ENCODE data around the gene TBC1D1. TPM values are rescaled to one million over a fixed set of nuclear protein-coding genes. Genes with fewer than 3 reads are reported as not detected.
"Not testable (repeated sequence)": the region's sequence is repeated elsewhere in the genome, so short reads cannot be mapped to it uniquely, and the experiment has no call there.

TBC1D1 gene
- total RNA-seq, 1 donor, result 59.9 TPM

DNA sequence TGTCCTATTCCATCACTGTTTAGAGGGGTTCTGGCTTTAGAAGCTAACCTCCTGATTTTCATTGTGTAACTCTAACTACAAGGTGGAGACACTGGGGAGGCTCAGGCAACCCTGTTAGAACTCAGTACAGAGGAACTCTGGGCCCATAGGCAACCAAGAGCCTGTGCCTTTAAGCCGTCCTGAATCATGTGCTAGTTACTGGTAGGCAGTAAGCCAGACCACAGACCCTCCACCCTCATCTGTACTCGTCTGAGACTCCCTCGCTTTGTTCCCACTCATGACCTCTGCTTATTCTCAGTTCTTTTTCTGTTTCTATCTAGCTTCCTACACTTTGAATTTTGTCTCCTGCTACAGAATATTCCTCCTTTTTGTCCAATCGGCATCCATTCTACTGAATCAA is 31.4 kb downstream of the TBC1D1 start:
- TF ChIP-seq, protein P1, sequence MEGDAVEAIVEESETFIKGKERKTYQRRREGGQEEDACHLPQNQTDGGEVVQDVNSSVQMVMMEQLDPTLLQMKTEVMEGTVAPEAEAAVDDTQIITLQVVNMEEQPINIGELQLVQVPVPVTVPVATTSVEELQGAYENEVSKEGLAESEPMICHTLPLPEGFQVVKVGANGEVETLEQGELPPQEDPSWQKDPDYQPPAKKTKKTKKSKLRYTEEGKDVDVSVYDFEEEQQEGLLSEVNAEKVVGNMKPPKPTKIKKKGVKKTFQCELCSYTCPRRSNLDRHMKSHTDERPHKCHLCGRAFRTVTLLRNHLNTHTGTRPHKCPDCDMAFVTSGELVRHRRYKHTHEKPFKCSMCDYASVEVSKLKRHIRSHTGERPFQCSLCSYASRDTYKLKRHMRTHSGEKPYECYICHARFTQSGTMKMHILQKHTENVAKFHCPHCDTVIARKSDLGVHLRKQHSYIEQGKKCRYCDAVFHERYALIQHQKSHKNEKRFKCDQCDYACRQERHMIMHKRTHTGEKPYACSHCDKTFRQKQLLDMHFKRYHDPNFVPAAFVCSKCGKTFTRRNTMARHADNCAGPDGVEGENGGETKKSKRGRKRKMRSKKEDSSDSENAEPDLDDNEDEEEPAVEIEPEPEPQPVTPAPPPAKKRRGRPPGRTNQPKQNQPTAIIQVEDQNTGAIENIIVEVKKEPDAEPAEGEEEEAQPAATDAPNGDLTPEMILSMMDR (IDR thresholded peaks at IDR 0.05; ENCODE audit: insufficient read depth, low read length), result no peak
- peak; percentile 56 for DNase-seq (ENCODE audit: low read depth)
- no peak overlapping the region for H3K4me3 ChIP-seq (ENCODE audit: low read depth, low read length)

DNA sequence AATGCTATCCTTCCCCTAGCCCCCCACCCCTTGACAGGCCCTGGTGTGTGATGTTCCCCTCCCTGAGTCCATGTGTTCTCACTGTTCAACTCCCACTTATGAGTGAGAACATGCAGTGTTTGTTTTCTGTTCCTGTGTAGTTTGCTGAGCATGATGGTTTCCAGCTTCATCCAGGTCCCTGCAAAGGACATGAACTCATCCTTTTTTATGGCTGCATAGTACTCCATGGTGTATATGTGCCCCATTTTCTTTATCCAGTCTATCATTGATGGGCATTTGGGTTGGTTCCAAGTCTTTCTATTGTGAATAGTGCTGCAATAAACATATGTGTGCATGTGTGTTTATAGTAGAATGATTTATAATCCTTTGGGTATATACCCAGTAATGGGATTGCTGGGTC is 32.2 kb downstream of the TBC1D1 start:
- H3K4me3 ChIP-seq (ENCODE audit: low read depth, low read length); DNase-seq (ENCODE audit: low read depth): not testable (repeated sequence)

DNA sequence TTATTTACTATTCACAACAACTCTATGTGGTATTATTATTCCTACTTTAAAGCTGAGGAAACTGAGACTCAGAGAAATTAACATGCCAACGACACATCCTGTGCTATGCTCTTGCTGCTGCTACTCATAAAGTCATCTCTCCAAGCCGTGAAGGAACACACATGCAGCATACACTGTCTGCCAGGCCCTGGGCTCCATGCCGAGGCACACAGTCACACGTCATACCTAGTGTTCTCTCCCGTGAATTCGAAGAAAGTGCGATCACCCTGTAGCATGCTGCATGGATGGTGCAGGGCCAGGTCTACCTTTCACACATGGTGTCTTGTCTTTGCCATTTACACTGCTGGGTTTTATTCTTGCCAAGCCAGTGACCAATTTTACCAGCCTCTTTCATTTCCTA is 34.1 kb downstream of the TBC1D1 start:
- no peak for DNase-seq (ENCODE audit: low read depth)
- no peak overlapping the region for H3K4me3 ChIP-seq (ENCODE audit: low read depth, low read length)
- TF ChIP-seq, protein P1 (IDR thresholded peaks at IDR 0.05; ENCODE audit: insufficient read depth, low read length), result no peak

DNA sequence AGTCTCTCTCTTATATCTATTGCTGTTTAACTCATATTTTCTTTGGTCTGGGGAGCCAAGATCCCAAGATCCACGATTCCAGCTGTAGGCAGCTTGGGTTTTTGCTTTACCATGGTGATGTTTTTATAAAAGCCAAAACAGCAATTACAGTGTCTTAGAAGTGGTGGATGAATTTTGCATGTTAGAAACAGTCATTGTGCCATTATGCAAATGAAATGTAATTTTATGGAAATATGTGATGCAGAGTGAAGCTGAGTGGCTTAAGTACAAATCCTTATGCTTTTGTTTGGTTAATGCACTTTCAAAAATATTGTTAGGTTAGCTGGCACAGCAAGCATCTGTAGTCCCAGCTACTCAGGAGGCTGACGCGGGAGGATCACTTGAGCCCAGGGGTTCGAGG is 36.5 kb downstream of the TBC1D1 start:
- TF ChIP-seq, protein P1 (IDR thresholded peaks at IDR 0.05; ENCODE audit: insufficient read depth, low read length), result no peak
- DNase-seq (ENCODE audit: low read depth), result no peak
- no peak overlapping the region for H3K4me3 ChIP-seq (ENCODE audit: low read depth, low read length)

DNA sequence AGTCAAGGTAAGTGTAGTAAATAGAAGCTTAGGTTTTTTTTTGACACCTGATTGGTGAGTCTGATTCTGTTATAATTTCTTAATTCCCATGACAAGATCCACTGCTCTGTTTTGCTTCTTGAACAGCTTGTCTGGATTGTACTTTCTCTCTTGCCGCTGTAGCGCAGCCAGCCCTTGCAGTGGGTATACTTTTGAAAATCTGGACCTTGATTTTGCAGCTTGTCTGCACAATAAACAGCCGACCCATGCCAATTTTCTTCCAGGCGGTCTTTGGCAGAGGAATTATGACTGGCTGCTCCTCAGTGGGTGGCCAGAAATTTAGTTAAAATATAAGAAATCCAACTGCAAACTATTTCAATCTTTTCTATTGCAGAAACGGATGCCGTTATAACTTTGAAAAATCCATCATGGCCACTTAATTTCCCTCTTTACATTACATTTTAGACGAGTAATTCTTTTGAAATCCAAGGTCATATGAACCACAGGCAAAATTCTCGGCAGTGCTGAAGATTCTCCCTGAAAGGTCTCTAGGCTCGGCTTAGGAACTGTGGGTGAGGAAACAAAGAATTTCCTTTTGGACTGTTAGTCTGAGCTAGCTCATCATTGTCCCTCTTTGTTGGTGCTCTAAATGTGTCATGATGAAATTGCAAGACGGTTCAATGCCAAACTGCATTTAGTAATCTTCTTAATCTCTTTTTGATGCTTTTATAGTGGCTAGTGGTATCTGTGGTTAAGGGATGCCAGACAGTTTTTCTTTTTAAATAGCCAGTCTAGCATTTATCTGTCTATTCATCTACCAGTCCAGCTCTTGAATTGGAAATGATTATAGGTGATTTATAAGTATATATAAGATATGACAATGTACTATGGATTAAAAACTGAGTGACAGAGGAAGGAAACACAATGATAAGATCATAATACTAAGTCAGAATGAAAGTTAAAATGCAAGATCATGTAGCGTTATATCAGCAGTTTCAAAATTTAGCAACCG is 37.8 kb downstream of the TBC1D1 start:
- TF ChIP-seq, protein P1 (IDR thresholded peaks at IDR 0.05; ENCODE audit: insufficient read depth, low read length), result no peak
- DNase-seq (ENCODE audit: low read depth), result no peak
- H3K4me3 ChIP-seq (ENCODE audit: low read depth, low read length), result no peak overlapping the region

DNA sequence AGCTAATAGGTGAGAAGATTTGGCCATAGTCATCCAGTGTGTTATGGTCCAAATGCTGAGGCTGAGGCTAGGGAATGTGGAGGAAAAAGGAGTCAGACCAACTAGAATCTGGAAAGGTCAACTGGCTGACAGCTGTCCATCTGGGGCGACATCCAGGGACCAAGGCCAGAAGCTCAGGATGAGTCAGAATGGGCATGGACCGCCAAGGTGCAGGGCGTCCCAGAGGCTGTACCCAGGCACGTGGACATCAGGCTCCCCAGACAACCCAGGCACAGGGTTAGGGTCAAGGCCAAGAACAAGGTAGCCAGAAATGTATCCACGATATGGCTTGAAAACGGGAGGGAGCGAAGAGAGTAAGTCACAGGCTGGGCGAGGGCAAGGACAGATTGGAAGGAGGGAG is 43.2 kb downstream of the TBC1D1 start:
- H3K4me3 ChIP-seq (ENCODE audit: low read depth, low read length), result no peak overlapping the region
- TF ChIP-seq, protein P1 (IDR thresholded peaks at IDR 0.05; ENCODE audit: insufficient read depth, low read length), result no peak
- DNase-seq (ENCODE audit: low read depth), result no peak

DNA sequence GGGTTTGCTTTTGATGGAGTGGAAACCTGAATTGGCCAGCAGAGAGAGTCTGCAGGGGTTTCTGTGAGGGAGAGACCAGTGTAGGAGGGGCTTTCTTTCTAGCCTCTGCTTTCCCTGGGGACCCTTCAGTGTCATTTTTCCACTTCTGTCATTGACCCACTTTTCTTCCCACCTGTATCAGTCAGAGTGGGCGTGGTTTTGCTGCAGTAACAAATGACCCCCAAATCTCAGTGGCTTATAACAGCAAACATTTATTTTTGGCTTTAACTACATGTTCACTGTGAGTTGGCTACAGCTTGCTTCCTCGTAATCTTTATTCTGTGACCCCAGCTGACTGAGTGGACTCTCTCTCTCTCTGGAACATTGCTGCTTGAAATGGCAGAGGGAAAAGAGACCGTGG is 43.7 kb downstream of the TBC1D1 start:
- DNase-seq (ENCODE audit: low read depth), result no peak
- H3K4me3 ChIP-seq (ENCODE audit: low read depth, low read length), result no peak overlapping the region
- TF ChIP-seq, protein P1 (IDR thresholded peaks at IDR 0.05; ENCODE audit: insufficient read depth, low read length), result no peak

All from fibroblast of the aortic adventitia (primary cell).